Measurements from ENCODE around the gene NPFFR1.

Gene NPFFR1

DNA sequence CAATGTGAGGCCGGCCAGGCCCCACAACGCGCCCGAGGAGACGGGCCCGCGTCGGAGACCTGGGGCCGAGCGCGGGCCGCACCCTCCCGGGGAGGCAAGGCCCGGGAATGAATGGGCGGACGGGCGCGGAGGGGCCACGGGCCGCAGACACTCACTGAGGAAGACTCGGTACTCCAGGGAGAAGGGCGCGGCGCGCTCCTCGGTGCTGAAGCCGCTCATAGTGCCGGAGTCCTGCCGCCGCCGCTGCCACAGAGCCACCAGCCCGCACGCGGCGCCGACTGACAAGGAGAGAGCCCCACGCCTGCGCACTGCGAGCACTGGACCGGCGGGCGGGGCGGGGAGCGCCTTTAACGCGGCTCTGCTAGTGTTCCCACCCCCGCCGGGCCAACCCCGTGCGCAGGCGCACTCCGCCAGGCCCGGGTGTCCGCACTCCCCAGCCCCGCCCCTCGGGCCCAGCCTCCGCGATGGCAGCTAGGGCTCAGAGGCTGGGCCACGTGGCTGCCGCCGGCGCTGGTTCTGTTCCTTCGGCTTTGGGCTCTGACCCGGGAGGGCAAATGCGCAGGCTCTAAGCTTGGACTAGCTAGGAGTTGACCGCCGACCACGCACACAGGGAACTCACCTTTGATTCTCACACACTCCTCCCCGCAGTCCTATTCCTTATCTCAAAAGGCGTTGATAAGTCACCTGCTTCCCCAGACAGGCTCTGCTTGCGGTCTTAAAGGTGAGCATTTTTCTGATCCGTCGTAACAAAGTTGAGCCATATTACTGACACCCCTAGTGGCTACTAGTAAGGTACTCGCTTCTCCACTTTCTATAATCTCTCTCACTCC, 50.5 kb downstream of the NPFFR1 start, which contains the start of gene PPA1 (continued):
- no peak for TF ChIP-seq BCL6B (tag by site-specific recombination; IDR thresholded peaks at IDR 0.05)
- no peak for TF ChIP-seq PBX3 (CRISPR knock-in tag; IDR thresholded peaks at IDR 0.05)
- no peak for TF ChIP-seq ZNF830 (tag by site-specific recombination; IDR thresholded peaks at IDR 0.05; ENCODE audit: low read depth)
- no peak for TF ChIP-seq ZNF19 (tag by site-specific recombination; IDR thresholded peaks at IDR 0.05; ENCODE audit: low read depth)
- peak; percentile 92 for TF ChIP-seq KLF10 (tag by site-specific recombination; IDR thresholded peaks at IDR 0.05)
- TF ChIP-seq, protein P1, sequence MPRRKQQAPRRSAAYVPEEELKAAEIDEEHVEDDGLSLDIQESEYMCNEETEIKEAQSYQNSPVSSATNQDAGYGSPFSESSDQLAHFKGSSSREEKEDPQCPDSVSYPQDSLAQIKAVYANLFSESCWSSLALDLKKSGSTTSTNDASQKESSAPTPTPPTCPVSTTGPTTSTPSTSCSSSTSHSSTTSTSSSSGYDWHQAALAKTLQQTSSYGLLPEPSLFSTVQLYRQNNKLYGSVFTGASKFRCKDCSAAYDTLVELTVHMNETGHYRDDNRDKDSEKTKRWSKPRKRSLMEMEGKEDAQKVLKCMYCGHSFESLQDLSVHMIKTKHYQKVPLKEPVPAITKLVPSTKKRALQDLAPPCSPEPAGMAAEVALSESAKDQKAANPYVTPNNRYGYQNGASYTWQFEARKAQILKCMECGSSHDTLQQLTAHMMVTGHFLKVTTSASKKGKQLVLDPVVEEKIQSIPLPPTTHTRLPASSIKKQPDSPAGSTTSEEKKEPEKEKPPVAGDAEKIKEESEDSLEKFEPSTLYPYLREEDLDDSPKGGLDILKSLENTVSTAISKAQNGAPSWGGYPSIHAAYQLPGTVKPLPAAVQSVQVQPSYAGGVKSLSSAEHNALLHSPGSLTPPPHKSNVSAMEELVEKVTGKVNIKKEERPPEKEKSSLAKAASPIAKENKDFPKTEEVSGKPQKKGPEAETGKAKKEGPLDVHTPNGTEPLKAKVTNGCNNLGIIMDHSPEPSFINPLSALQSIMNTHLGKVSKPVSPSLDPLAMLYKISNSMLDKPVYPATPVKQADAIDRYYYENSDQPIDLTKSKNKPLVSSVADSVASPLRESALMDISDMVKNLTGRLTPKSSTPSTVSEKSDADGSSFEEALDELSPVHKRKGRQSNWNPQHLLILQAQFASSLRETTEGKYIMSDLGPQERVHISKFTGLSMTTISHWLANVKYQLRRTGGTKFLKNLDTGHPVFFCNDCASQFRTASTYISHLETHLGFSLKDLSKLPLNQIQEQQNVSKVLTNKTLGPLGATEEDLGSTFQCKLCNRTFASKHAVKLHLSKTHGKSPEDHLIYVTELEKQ (tag by site-specific recombination; IDR thresholded peaks at IDR 0.05; ENCODE audit: borderline replicate concordance) = 0 out of 2 replicates have a peak, but pooled peaks have one; percentile 10
- no peak for TF ChIP-seq ZFP37 (tag by site-specific recombination; IDR thresholded peaks at IDR 0.05)
- peak; percentile 62; the same call in 1 of the 2 replicates for TF ChIP-seq SP7 (tag by site-specific recombination; IDR thresholded peaks at IDR 0.05)
- no peak for TF ChIP-seq ELK4 (IDR thresholded peaks at IDR 0.05; ENCODE audit: borderline replicate concordance, low read depth, low read length)
- peak; percentile 53; the same call in 1 of the 2 replicates for TF ChIP-seq ZBTB7A (tag by site-specific recombination; IDR thresholded peaks at IDR 0.05; ENCODE audit: low read depth)
- TF ChIP-seq OSR2 (tag by site-specific recombination; IDR thresholded peaks at IDR 0.05) = no peak
- TF ChIP-seq, protein P2, sequence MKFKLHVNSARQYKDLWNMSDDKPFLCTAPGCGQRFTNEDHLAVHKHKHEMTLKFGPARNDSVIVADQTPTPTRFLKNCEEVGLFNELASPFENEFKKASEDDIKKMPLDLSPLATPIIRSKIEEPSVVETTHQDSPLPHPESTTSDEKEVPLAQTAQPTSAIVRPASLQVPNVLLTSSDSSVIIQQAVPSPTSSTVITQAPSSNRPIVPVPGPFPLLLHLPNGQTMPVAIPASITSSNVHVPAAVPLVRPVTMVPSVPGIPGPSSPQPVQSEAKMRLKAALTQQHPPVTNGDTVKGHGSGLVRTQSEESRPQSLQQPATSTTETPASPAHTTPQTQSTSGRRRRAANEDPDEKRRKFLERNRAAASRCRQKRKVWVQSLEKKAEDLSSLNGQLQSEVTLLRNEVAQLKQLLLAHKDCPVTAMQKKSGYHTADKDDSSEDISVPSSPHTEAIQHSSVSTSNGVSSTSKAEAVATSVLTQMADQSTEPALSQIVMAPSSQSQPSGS (tag by site-specific recombination; IDR thresholded peaks at IDR 0.05; ENCODE audit: low read depth) = no peak
- peak; percentile 48; the same call in 1 of the 2 replicates for TF ChIP-seq YY2 (tag by site-specific recombination; IDR thresholded peaks at IDR 0.05)
- TF ChIP-seq, protein P3, sequence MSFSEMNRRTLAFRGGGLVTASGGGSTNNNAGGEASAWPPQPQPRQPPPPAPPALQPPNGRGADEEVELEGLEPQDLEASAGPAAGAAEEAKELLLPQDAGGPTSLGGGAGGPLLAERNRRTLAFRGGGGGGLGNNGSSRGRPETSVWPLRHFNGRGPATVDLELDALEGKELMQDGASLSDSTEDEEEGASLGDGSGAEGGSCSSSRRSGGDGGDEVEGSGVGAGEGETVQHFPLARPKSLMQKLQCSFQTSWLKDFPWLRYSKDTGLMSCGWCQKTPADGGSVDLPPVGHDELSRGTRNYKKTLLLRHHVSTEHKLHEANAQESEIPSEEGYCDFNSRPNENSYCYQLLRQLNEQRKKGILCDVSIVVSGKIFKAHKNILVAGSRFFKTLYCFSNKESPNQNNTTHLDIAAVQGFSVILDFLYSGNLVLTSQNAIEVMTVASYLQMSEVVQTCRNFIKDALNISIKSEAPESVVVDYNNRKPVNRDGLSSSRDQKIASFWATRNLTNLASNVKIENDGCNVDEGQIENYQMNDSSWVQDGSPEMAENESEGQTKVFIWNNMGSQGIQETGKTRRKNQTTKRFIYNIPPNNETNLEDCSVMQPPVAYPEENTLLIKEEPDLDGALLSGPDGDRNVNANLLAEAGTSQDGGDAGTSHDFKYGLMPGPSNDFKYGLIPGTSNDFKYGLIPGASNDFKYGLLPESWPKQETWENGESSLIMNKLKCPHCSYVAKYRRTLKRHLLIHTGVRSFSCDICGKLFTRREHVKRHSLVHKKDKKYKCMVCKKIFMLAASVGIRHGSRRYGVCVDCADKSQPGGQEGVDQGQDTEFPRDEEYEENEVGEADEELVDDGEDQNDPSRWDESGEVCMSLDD (tag by site-specific recombination; IDR thresholded peaks at IDR 0.05) = no peak
- peak; percentile 60; the same call in 1 of the 2 replicates for TF ChIP-seq ZFP69B (tag by site-specific recombination; IDR thresholded peaks at IDR 0.05)
- no peak for TF ChIP-seq ZNF785 (tag by site-specific recombination; IDR thresholded peaks at IDR 0.05)
- TF ChIP-seq ZSCAN30 (tag by site-specific recombination; IDR thresholded peaks at IDR 0.05) = peak; percentile 36; the same call in 1 of the 2 replicates
- TF ChIP-seq ZNF510 (tag by site-specific recombination; IDR thresholded peaks at IDR 0.05; ENCODE audit: insufficient replicate concordance) = no peak
- no peak for TF ChIP-seq ZNF529 (tag by site-specific recombination; IDR thresholded peaks at IDR 0.05; ENCODE audit: insufficient replicate concordance)
- TF ChIP-seq ZNF521 (tag by site-specific recombination; IDR thresholded peaks at IDR 0.05) = no peak
- TF ChIP-seq MEIS1 (CRISPR knock-in tag; IDR thresholded peaks at IDR 0.05; ENCODE audit: borderline replicate concordance) = no peak
- TF ChIP-seq ZNF692 (tag by site-specific recombination; IDR thresholded peaks at IDR 0.05) = peak; percentile 55
- TF ChIP-seq ZNF239 (tag by site-specific recombination; IDR thresholded peaks at IDR 0.05) = 0 out of 2 replicates have a peak, but pooled peaks have one; percentile 28
- no peak for TF ChIP-seq ZFP3 (tag by site-specific recombination; IDR thresholded peaks at IDR 0.05; ENCODE audit: low read depth)
- no peak for TF ChIP-seq ZNF112 (tag by site-specific recombination; IDR thresholded peaks at IDR 0.05)

All from HEK293 (cell line).